ENCODE results near the gene LDHB. TPM values are rescaled to one million over a fixed set of nuclear protein-coding genes. Genes with fewer than 3 reads are reported as not detected.

Gene LDHB
- total RNA-seq, 1 experiment from 2014 or later, result 848 TPM

DNA sequence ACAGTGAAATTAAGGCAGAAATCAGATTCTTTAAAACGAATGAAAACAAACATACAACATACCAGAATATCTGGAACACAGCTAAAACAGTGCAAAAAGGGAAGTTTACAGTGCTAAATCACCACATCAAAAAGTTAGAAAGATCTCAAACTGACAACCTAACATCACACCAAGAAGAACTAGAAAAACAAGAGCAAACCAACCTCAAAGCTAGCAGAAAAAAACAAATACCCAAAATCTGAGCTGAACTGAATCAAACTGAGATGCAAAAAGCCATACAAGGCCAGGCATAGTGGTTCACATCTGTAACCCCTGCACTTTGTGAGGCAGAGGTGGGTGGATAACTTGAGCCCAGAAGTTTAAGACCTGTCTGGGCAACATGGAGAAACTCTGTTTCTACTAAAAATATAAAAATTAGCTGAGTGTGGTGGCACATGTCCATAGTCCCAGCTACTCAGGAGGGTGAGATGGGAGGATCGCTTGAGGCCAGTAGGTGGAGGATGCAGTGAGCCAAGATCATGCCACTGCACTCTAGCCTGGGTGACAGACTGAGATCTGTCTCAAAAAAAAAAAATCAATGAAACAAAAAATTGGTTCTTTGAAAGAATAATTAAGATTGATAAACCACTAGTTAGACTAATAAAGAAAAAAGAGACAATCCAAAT, 33.2 kb upstream of the LDHB start:
- Histone ChIP-seq H3K79me2 (ENCODE audit: low read length) (no peaks in the 10 kb centered on the region), H3K9me3 (ENCODE audit: low read length) (no peaks in the 10 kb centered on the region), H4K20me1 (ENCODE audit: insufficient read depth, low read depth, low read length) (no peaks in the 10 kb centered on the region), H3K9me2 (replicated peaks; ENCODE audit: insufficient read depth, low read length) (no peaks in the 10 kb centered on the region), H3K9ac (ENCODE audit: low read length) (no peak overlapping the region), H3K4me1 (ENCODE audit: low read length) (no peaks in the 10 kb centered on the region), H3K27me3 (ENCODE audit: low read length) (no peaks in the 10 kb centered on the region; the same call in 1 of the 2 replicates), H3K27ac (ENCODE audit: low read length) (no peak overlapping the region), H2AFZ (ENCODE audit: low read length) (no peak overlapping the region), H3K36me3 (ENCODE audit: insufficient read depth, low read length) (no peaks in the 10 kb centered on the region), H3K4me3 (ENCODE audit: low read length) (no peak overlapping the region), H3K4me2 (ENCODE audit: low read depth, low read length, poor library complexity, severe bottlenecking) (no peak overlapping the region)
- DNase-seq, result no peak

GRCh38 chr12:21683115-21683514, 25.5 kb upstream of the LDHB start:
- H2AFZ ChIP-seq (ENCODE audit: low read length), result no peak overlapping the region
- no peak overlapping the region for H3K4me2 ChIP-seq (ENCODE audit: low read depth, low read length, poor library complexity, severe bottlenecking)
- H3K9me3 ChIP-seq (ENCODE audit: low read length), result no peaks in the 10 kb centered on the region
- no peaks in the 10 kb centered on the region for H3K9me2 ChIP-seq (replicated peaks; ENCODE audit: insufficient read depth, low read length)
- H3K36me3 ChIP-seq (ENCODE audit: insufficient read depth, low read length), result no peaks in the 10 kb centered on the region
- DNase-seq, result no peak
- H3K4me1 ChIP-seq (ENCODE audit: low read length), result no peaks in the 10 kb centered on the region
- no peak overlapping the region for H3K4me3 ChIP-seq (ENCODE audit: low read length)
- no peaks in the 10 kb centered on the region for H4K20me1 ChIP-seq (ENCODE audit: insufficient read depth, low read depth, low read length)
- no peaks in the 10 kb centered on the region; the same call in 1 of the 2 replicates for H3K27me3 ChIP-seq (ENCODE audit: low read length)
- no peaks in the 10 kb centered on the region for H3K79me2 ChIP-seq (ENCODE audit: low read length)
- no peak overlapping the region for H3K9ac ChIP-seq (ENCODE audit: low read length)
- no peak overlapping the region for H3K27ac ChIP-seq (ENCODE audit: low read length)

GRCh38 chr12:21678959-21679358, 21.3 kb upstream of the LDHB start:
- H3K36me3 ChIP-seq (ENCODE audit: insufficient read depth, low read length), result no peaks in the 10 kb centered on the region
- H3K79me2 ChIP-seq (ENCODE audit: low read length), result no peaks in the 10 kb centered on the region
- no peak overlapping the region for H3K27ac ChIP-seq (ENCODE audit: low read length)
- no peak overlapping the region for H2AFZ ChIP-seq (ENCODE audit: low read length)
- H3K9ac ChIP-seq (ENCODE audit: low read length), result no peak overlapping the region
- H3K4me3 ChIP-seq (ENCODE audit: low read length), result no peak overlapping the region
- DNase-seq, result no peak
- no peaks in the 10 kb centered on the region for H4K20me1 ChIP-seq (ENCODE audit: insufficient read depth, low read depth, low read length)
- H3K9me2 ChIP-seq (replicated peaks; ENCODE audit: insufficient read depth, low read length), result no peaks in the 10 kb centered on the region
- no peak overlapping the region for H3K4me2 ChIP-seq (ENCODE audit: low read depth, low read length, poor library complexity, severe bottlenecking)
- H3K9me3 ChIP-seq (ENCODE audit: low read length), result no peaks in the 10 kb centered on the region
- no peaks in the 10 kb centered on the region for H3K4me1 ChIP-seq (ENCODE audit: low read length)
- H3K27me3 ChIP-seq (ENCODE audit: low read length), result no peaks in the 10 kb centered on the region

GRCh38 chr12:21677622-21678277, 20.1 kb upstream of the LDHB start:
- DNase-seq, result no peak
- Histone ChIP-seq H3K4me3 (ENCODE audit: low read length) (no peak overlapping the region), H4K20me1 (ENCODE audit: insufficient read depth, low read depth, low read length) (no peaks in the 10 kb centered on the region), H3K36me3 (ENCODE audit: insufficient read depth, low read length) (no peaks in the 10 kb centered on the region), H3K9me3 (ENCODE audit: low read length) (no peaks in the 10 kb centered on the region), H3K27me3 (ENCODE audit: low read length) (no peaks in the 10 kb centered on the region), H3K9me2 (replicated peaks; ENCODE audit: insufficient read depth, low read length) (no peaks in the 10 kb centered on the region), H3K27ac (ENCODE audit: low read length) (no peak overlapping the region), H2AFZ (ENCODE audit: low read length) (no peak overlapping the region), H3K4me2 (ENCODE audit: low read depth, low read length, poor library complexity, severe bottlenecking) (no peak overlapping the region), H3K79me2 (ENCODE audit: low read length) (no peaks in the 10 kb centered on the region), H3K9ac (ENCODE audit: low read length) (no peak overlapping the region), H3K4me1 (ENCODE audit: low read length) (no peaks in the 10 kb centered on the region)

- Histone ChIP-seq H2AFZ (ENCODE audit: low read length) (no peak overlapping the region), H3K27me3 (ENCODE audit: low read length) (no peaks in the 10 kb centered on the region), H3K9me3 (ENCODE audit: low read length) (no peaks in the 10 kb centered on the region), H3K27ac (ENCODE audit: low read length) (no peak overlapping the region), H3K9ac (ENCODE audit: low read length) (no peak overlapping the region), H3K79me2 (ENCODE audit: low read length) (no peaks in the 10 kb centered on the region), H3K4me3 (ENCODE audit: low read length) (no peak overlapping the region), H4K20me1 (ENCODE audit: insufficient read depth, low read depth, low read length) (no peaks in the 10 kb centered on the region), H3K4me2 (ENCODE audit: low read depth, low read length, poor library complexity, severe bottlenecking) (no peak overlapping the region), H3K36me3 (ENCODE audit: insufficient read depth, low read length) (no peaks in the 10 kb centered on the region), H3K9me2 (replicated peaks; ENCODE audit: insufficient read depth, low read length) (no peaks in the 10 kb centered on the region), H3K4me1 (ENCODE audit: low read length) (no peaks in the 10 kb centered on the region)
- DNase-seq, result no peak
These were observed 19.6 kb upstream of the LDHB start for GRCh38 chr12:21677204-21677603.

GRCh38 chr12:21676776-21677175, 19.1 kb upstream of the LDHB start:
- Histone ChIP-seq H3K9me3 (ENCODE audit: low read length) (no peaks in the 10 kb centered on the region), H4K20me1 (ENCODE audit: insufficient read depth, low read depth, low read length) (no peaks in the 10 kb centered on the region), H3K9me2 (replicated peaks; ENCODE audit: insufficient read depth, low read length) (no peaks in the 10 kb centered on the region), H3K4me3 (ENCODE audit: low read length) (no peak overlapping the region), H2AFZ (ENCODE audit: low read length) (no peak overlapping the region), H3K27me3 (ENCODE audit: low read length) (no peaks in the 10 kb centered on the region), H3K27ac (ENCODE audit: low read length) (no peak overlapping the region), H3K9ac (ENCODE audit: low read length) (no peak overlapping the region), H3K36me3 (ENCODE audit: insufficient read depth, low read length) (no peaks in the 10 kb centered on the region), H3K79me2 (ENCODE audit: low read length) (no peaks in the 10 kb centered on the region), H3K4me2 (ENCODE audit: low read depth, low read length, poor library complexity, severe bottlenecking) (no peak overlapping the region), H3K4me1 (ENCODE audit: low read length) (no peaks in the 10 kb centered on the region)
- no peak for DNase-seq

DNA sequence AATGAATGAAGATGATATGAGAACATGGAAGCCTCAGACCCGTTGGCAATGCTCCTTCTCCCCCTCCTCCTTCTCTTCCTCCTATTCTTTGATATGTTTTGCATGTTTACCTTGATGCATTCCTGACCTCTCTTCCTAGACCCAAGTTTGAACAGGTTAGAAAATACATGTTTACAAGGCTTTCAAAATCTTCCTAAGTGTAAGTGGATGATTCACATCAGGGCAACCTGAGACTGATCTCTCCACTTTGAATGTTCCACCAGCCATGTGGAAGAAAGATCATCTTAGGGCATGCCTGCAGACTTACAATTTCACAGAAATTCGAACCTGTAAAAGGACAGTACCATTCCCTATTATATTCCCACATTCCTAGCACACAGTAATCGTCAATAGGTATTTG, 18.0 kb upstream of the LDHB start:
- DNase-seq, result no peak
- H4K20me1 ChIP-seq (ENCODE audit: insufficient read depth, low read depth, low read length), result no peaks in the 10 kb centered on the region
- H3K27ac ChIP-seq (ENCODE audit: low read length), result no peak overlapping the region
- no peak overlapping the region for H3K9ac ChIP-seq (ENCODE audit: low read length)
- no peak overlapping the region for H3K4me2 ChIP-seq (ENCODE audit: low read depth, low read length, poor library complexity, severe bottlenecking)
- H3K36me3 ChIP-seq (ENCODE audit: insufficient read depth, low read length), result no peaks in the 10 kb centered on the region
- H3K9me3 ChIP-seq (ENCODE audit: low read length), result no peaks in the 10 kb centered on the region
- no peak overlapping the region for H2AFZ ChIP-seq (ENCODE audit: low read length)
- H3K27me3 ChIP-seq (ENCODE audit: low read length), result no peaks in the 10 kb centered on the region
- no peaks in the 10 kb centered on the region for H3K79me2 ChIP-seq (ENCODE audit: low read length)
- H3K9me2 ChIP-seq (replicated peaks; ENCODE audit: insufficient read depth, low read length), result no peaks in the 10 kb centered on the region
- H3K4me3 ChIP-seq (ENCODE audit: low read length), result no peak overlapping the region
- no peaks in the 10 kb centered on the region for H3K4me1 ChIP-seq (ENCODE audit: low read length)

- Histone ChIP-seq H2AFZ (ENCODE audit: low read length) (no peak overlapping the region), H3K4me3 (ENCODE audit: low read length) (no peak overlapping the region), H3K27ac (ENCODE audit: low read length) (no peak overlapping the region), H4K20me1 (ENCODE audit: insufficient read depth, low read depth, low read length) (no peaks in the 10 kb centered on the region), H3K36me3 (ENCODE audit: insufficient read depth, low read length) (no peaks in the 10 kb centered on the region), H3K9me2 (replicated peaks; ENCODE audit: insufficient read depth, low read length) (no peaks in the 10 kb centered on the region), H3K9ac (ENCODE audit: low read length) (no peak overlapping the region), H3K4me2 (ENCODE audit: low read depth, low read length, poor library complexity, severe bottlenecking) (no peak overlapping the region), H3K79me2 (ENCODE audit: low read length) (no peaks in the 10 kb centered on the region), H3K4me1 (ENCODE audit: low read length) (no peaks in the 10 kb centered on the region), H3K27me3 (ENCODE audit: low read length) (no peaks in the 10 kb centered on the region), H3K9me3 (ENCODE audit: low read length) (no peaks in the 10 kb centered on the region)
- DNase-seq, result no peak
These were observed 17.5 kb upstream of the LDHB start for GRCh38 chr12:21675096-21675495.

Data from Karpas-422 (cell line).